KOPT-K1 (cell line): Measurements from ENCODE around the gene KLF9.

Source experiments
- H3K27ac ChIP-seq: fragments of 200-600 bp; sonication (generic); 2 replicates; pipeline ENCODE4 v1.5.1; 2016; ENCODE audit warnings: antibody characterized with exemption, mild to moderate bottlenecking, low read depth, low read length; ENCODE audit not compliant: poor library complexity, severe bottlenecking
- H3K36me3 ChIP-seq: fragments of 200-600 bp; sonication (generic); 2 replicates; pipeline ENCODE4 v1.5.1; 2017; ENCODE audit warnings: antibody characterized with exemption, mild to moderate bottlenecking, low read length, moderate library complexity; ENCODE audit not compliant: insufficient read depth
- H3K9me3 ChIP-seq: fragments of 200-600 bp; sonication (generic); 2 replicates; pipeline ENCODE4 v1.5.1; 2017; ENCODE audit warnings: antibody characterized with exemption, low read length, mild to moderate bottlenecking; ENCODE audit not compliant: insufficient read depth, poor library complexity, severe bottlenecking

KLF9 gene

DNA sequence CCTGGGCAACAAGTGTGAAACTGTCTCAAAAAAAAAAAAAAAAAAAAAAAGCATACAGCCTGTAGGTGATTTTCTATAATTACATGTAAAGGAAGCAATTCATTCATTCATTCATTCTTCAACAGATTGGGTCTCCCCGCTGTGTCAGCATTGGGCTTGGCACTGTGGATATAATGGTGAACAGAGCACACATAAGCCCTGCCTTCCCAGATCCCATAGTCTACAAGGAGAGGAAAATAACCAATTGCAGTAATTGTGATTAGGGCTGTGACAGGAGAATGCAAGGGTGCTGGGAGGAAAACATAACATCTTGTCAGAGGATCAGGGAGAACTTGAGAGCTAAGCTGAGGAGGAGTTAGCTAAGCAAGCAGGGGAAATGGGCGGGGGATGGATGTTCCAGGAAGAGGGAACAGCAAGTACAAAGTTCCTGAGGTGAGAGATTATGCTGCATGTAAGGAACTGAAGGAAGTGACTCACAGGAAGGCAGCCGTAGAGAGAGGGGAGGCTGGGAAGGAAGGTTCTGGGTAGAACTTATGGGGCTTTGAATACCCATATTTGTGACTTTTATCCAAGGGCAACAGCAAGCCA is 24.0 kb upstream of the KLF9 start:
- Histone ChIP-seq H3K27ac (no peak overlapping the region), H3K36me3 (no peaks in the 10 kb centered on the region)

GRCh38 chr9:70435948-70436347 is 21.5 kb upstream of the KLF9 start:
- Histone ChIP-seq H3K36me3 (no peaks in the 10 kb centered on the region), H3K9me3 (no peaks in the 10 kb centered on the region), H3K27ac (no peak overlapping the region)

More for the DNA sequence above, 24.0 kb upstream of the KLF9 start:
- H3K9me3 ChIP-seq, result no peaks in the 10 kb centered on the region

DNA sequence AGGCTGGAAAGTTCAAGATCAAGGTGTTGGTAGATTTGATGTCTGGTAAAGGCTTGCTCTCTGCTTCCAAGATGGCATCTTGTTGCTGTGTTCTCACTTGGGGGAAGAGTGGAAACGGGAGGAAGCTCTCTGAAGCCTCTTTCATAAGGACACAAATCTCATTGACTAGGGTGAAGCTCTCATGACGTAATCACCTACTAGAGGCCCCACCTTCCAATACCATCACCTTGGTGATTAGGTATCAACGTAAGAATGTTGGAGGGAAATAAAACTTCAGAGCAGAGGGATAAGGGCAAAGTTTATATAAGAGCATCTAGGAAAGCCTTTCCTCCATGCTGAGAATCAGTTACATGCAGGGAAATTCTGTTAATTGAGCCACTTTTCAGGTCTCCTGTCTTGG is 15.4 kb upstream of the KLF9 start:
- Histone ChIP-seq H3K9me3 (no peaks in the 10 kb centered on the region), H3K36me3 (no peaks in the 10 kb centered on the region), H3K27ac (no peak overlapping the region)

- Histone ChIP-seq H3K27ac (no peak overlapping the region), H3K9me3 (no peaks in the 10 kb centered on the region), H3K36me3 (no peaks in the 10 kb centered on the region)
Measured at GRCh38 chr9:70428781-70429180, 14.3 kb upstream of the KLF9 start.

GRCh38 chr9:70427161-70427945 is 12.9 kb upstream of the KLF9 start:
- no peaks in the 10 kb centered on the region for H3K36me3 ChIP-seq
- no peaks in the 10 kb centered on the region for H3K9me3 ChIP-seq
- no peak overlapping the region for H3K27ac ChIP-seq

- Histone ChIP-seq H3K36me3 (no peaks in the 10 kb centered on the region), H3K27ac (no peak overlapping the region), H3K9me3 (no peaks in the 10 kb centered on the region)
Measured at GRCh38 chr9:70425192-70425591, 10.7 kb upstream of the KLF9 start.

GRCh38 chr9:70422371-70423043 is 8.1 kb upstream of the KLF9 start:
- Histone ChIP-seq H3K27ac (no peak overlapping the region), H3K36me3 (no peaks in the 10 kb centered on the region), H3K9me3 (no peaks in the 10 kb centered on the region)

GRCh38 chr9:70421272-70422180 is 7.1 kb upstream of the KLF9 start:
- Histone ChIP-seq H3K36me3 (no peaks in the 10 kb centered on the region), H3K9me3 (no peaks in the 10 kb centered on the region), H3K27ac (no peak overlapping the region)

- no peaks in the 10 kb centered on the region for H3K9me3 ChIP-seq
- no peaks in the 10 kb centered on the region for H3K36me3 ChIP-seq
- peak overlapping the region; percentile 46 for H3K27ac ChIP-seq
Measured at GRCh38 chr9:70420441-70421271, 6.2 kb upstream of the KLF9 start.

DNA sequence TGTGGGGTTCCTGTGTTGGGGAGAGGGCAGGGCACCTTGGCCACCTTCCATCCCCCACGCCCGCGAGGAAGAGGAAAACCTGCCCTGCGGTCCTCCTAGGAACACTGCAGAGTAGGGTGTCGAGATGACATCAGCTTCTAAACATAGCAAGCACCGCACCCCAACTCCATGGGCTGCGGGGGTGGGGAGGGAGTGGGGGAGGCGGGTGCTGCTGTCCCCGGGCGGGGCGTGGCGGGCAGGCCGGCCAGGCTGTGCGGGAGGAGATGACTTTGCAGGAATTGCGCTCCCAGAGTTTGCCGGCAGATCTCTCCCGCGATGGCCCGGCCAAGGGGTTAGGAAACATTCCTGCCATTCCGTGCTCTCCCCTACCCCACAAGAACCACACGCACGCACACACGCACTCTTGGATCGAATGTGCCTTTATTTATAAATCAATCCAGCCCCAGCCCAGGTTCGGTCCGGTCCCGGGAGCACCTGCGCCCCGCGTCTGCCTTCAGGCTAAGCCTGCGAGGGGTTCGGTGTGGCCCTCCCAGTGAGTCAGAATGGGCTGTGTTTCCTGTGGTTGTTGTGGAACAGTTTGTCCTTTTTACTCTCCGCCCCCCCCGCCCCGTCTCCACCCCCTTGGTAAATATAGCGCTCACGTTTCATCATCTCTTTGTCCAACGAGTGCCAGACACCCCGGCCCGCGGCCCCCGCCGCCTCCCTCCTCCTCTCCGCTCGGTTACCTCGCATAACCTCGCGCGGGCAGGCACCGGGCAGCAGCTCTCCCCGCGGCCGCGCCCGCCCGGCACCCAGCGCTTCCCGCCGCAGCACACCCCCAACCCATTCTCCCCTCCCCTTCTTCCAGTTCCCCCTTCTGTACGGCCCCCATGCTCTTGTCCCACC is 5.3 kb upstream of the KLF9 start:
- H3K9me3 ChIP-seq, result no peaks in the 10 kb centered on the region
- H3K27ac ChIP-seq, result peak overlapping the region; percentile 46
- no peaks in the 10 kb centered on the region for H3K36me3 ChIP-seq

DNA sequence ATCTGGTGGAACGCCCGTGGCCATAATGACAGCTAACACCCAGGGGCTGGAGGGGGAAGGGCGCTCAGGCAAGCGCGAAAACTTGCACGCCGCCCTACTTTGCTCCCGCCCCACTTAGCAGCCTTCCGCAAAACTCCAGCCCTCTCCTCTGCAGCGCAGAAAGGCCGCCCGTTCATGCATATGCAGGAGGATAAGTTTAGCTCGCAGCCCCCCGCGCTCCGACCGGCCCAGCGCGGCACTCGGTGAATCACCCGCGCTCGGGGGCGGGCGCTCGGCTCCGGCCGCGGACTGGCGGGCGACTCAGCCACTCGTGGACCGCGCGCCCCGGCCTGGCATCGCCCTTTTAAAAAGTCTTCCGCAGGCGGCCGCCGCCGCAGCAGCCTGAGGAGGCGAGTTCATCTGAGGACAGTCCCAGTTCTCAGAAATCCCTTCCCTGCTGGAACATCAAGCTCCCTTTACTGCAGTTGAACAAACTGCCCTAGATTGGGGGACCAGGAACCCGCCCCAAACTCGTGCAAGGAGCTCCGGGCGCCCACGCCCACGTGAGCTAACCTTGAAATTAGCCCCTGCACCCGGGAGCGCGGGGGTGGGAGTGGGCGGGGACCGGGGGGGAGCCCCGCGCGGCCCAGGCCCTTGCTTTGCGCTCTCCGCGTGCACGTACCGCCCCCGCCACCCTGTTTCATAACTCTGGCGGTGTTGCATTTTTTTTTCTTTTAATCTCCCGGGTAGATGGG is 4.5 kb upstream of the KLF9 start:
- no peaks in the 10 kb centered on the region for H3K9me3 ChIP-seq
- no peaks in the 10 kb centered on the region for H3K36me3 ChIP-seq
- H3K27ac ChIP-seq, result peak overlapping the region; percentile 46

- H3K36me3 ChIP-seq, result no peaks in the 10 kb centered on the region
- H3K9me3 ChIP-seq, result no peaks in the 10 kb centered on the region
- no peak overlapping the region for H3K27ac ChIP-seq
Measured at GRCh38 chr9:70415476-70415875, 1.0 kb upstream of the KLF9 start.

- Histone ChIP-seq H3K36me3 (no peaks in the 10 kb centered on the region), H3K27ac (no peak overlapping the region), H3K9me3 (no peaks in the 10 kb centered on the region)
Measured at GRCh38 chr9:70415041-70415440, 584 bp upstream of the KLF9 start.
